GM12878 (cell line): ENCODE measurements around the gene ADGRF1. TPM values are rescaled to one million over a fixed set of nuclear protein-coding genes. Genes with fewer than 3 reads are reported as not detected.

Experiments
- ATAC-seq: fragments of 200-7000 bp; cut with Tn5 transposase; 3 replicates; pipeline ENCODE4 v1.9.1; 2020; ENCODE audit warnings: mild to moderate bottlenecking, moderate library complexity
- BruUV-seq: library from RNA; stranded (reverse); fragments of 400-500 nt; replicated peaks from 2 replicates; lab custom pipeline; 2021; lab: Mats Ljungman, UMichigan
- CTCF ChIA-PET: fragments of 300-600 bp; sonication (Branson Sonifier 250); formaldehyde crosslinking; extraction: SDS; loops from one replicate; lab custom pipeline; 2021; ENCODE audit warnings: inconsistent platforms; lab: Yijun Ruan, JAX
- POLR2A ChIA-PET: fragments of 350-600 bp; formaldehyde crosslinking; extraction: SDS; loops from one replicate; lab custom pipeline; 2021; ENCODE audit warnings: inconsistent platforms; lab: Charles Lee
- RAD21 ChIA-PET: fragments of 300-600 bp; sonication (Branson Sonifier 250); formaldehyde crosslinking; loops from one replicate; lab custom pipeline; 2023; ENCODE audit warnings: antibody characterized with exemption; ENCODE audit not compliant: unreplicated experiment; lab: Charles Lee
- SMC1A ChIA-PET: fragments of 300-600 bp; sonication (Branson Sonifier 250); formaldehyde crosslinking; loops from one replicate; lab custom pipeline; 2023; ENCODE audit not compliant: unreplicated experiment, uncharacterized antibody; lab: Charles Lee
- DNase-seq: peaks from one replicate; pipeline ENCODE4 v3.0.0-alpha.2; 2011; ENCODE audit warnings: low read depth, low spot score
- FAIRE-seq: peaks from 3 replicates; lab custom pipeline; 2011; peaks lifted over from hg19 to GRCh38; lab: Jason Lieb, UNC
- H2AFZ ChIP-seq: 2 replicates; pipeline ENCODE4 v1.6.0; 2011; ENCODE audit warnings: low read depth, low read length, control low read depth; ENCODE audit not compliant: control insufficient read depth
- H3K27ac ChIP-seq: 2 replicates; pipeline ENCODE4 v1.5.1; 2011; ENCODE audit warnings: control low read depth; ENCODE audit not compliant: control insufficient read depth, insufficient read depth
- H3K27me3 ChIP-seq, 2 experiments: replicated peaks in 1 of 2; 2 replicates each; pipeline versions ENCODE4 v1.6.0 to v1.6.1; 2011; ENCODE audit warnings: low read length in 1 of 2; ENCODE audit not compliant: control insufficient read depth in 2 of 2, insufficient read depth in 2 of 2
- H3K36me3 ChIP-seq, 2 experiments: 2 replicates each; pipeline ENCODE4 v1.5.1; 2011; ENCODE audit warnings: low read length in 1 of 2; ENCODE audit not compliant: control insufficient read depth in 2 of 2, insufficient read depth in 2 of 2
- H3K4me1 ChIP-seq: 2 replicates; pipeline ENCODE4 v1.6.1; 2011; ENCODE audit warnings: mild to moderate bottlenecking, low read length, moderate library complexity, mixed read lengths; ENCODE audit not compliant: control insufficient read depth, insufficient read depth
- H3K4me2 ChIP-seq: 2 replicates; pipeline ENCODE4 v1.6.0; 2011; ENCODE audit warnings: control low read depth; ENCODE audit not compliant: control insufficient read depth, insufficient read depth
- H3K4me3 ChIP-seq: fragments of 200-600 bp; sonication (generic); 2 replicates; pipeline ENCODE4 v1.5.1; 2016
- H3K79me2 ChIP-seq: 2 replicates; pipeline ENCODE4 v1.6.0; 2011; ENCODE audit warnings: low read length; ENCODE audit not compliant: control insufficient read depth, insufficient read depth
- H3K9ac ChIP-seq: 2 replicates; pipeline ENCODE4 v1.8.0; 2011; ENCODE audit warnings: low read length, control low read depth, mixed read lengths; ENCODE audit not compliant: control insufficient read depth, insufficient read depth
- H3K9me3 ChIP-seq: replicated peaks from 3 replicates; pipeline ENCODE4 v1.5.1; 2011; ENCODE audit warnings: mild to moderate bottlenecking, low read length; ENCODE audit not compliant: control insufficient read depth, insufficient read depth
- H4K20me1 ChIP-seq: 2 replicates; pipeline ENCODE4 v1.6.0; 2011; ENCODE audit not compliant: control insufficient read depth, insufficient read depth
- CBX3 ChIP-seq: fragments of 200-600 bp; sonication (generic); IDR thresholded peaks from 2 replicates; pipeline ENCODE4 v1.6.1; 2016; ENCODE audit warnings: low read depth, borderline replicate concordance
- CHD4 ChIP-seq: fragments of 200-600 bp; sonication (generic); IDR thresholded peaks from 2 replicates; pipeline ENCODE4 v1.6.1; 2016; ENCODE audit warnings: mild to moderate bottlenecking
- EZH2 ChIP-seq: IDR thresholded peaks from 2 replicates; pipeline ENCODE4 v1.6.1; 2012; ENCODE audit warnings: low read depth, mild to moderate bottlenecking, control low read depth, inconsistent platforms, low read length, borderline replicate concordance; ENCODE audit not compliant: control insufficient read depth
- GATAD2B ChIP-seq: fragments of 450-650 bp; conservative IDR thresholded peaks from 2 replicates; pipeline ENCODE4 v1.6.1; 2017; ENCODE audit warnings: low read depth, mild to moderate bottlenecking, moderate library complexity
- HDGF ChIP-seq: fragments of 450-650 bp; IDR thresholded peaks from 2 replicates; pipeline ENCODE4 v1.6.1; 2016; ENCODE audit warnings: antibody characterized with exemption
- NBN ChIP-seq: fragments of 450-650 bp; IDR thresholded peaks from 2 replicates; pipeline ENCODE4 v1.6.1; 2016
- NR2C2 ChIP-seq: IDR thresholded peaks from 2 replicates; pipeline ENCODE4 v1.6.1; 2011; ENCODE audit warnings: borderline replicate concordance, low read depth; ENCODE audit not compliant: control insufficient read depth, insufficient read length
- PML ChIP-seq: IDR thresholded peaks from 2 replicates; pipeline ENCODE4 v1.6.1; 2012; ENCODE audit warnings: low read length, inconsistent platforms
- POLR2A ChIP-seq: IDR thresholded peaks from 2 replicates; pipeline ENCODE4 v1.6.1; 2011; ENCODE audit warnings: low read depth, mild to moderate bottlenecking, low read length
- RAD51 ChIP-seq: fragments of 450-650 bp; IDR thresholded peaks from 2 replicates; pipeline ENCODE4 v1.6.1; 2016; ENCODE audit warnings: moderate library complexity, mild to moderate bottlenecking, inconsistent platforms
- RCOR1 ChIP-seq: conservative IDR thresholded peaks from 2 replicates; pipeline ENCODE4 v1.6.1; 2012; ENCODE audit warnings: low read depth, low read length, improper control_type of control experiment
- RELB ChIP-seq: fragments of 450-650 bp; IDR thresholded peaks from 2 replicates; pipeline ENCODE4 v1.6.1; 2017; ENCODE audit warnings: low read depth, mild to moderate bottlenecking, moderate library complexity
- SIX5 ChIP-seq: IDR thresholded peaks from 2 replicates; pipeline ENCODE4 v1.6.1; 2011; ENCODE audit warnings: mild to moderate bottlenecking, low read depth, low read length, moderate library complexity; ENCODE audit not compliant: severe bottlenecking
- SP1 ChIP-seq: IDR thresholded peaks from one replicate; pipeline ENCODE4 v1.6.1; 2011; ENCODE audit warnings: low read depth, low read length
- TBL1XR1 ChIP-seq: IDR thresholded peaks from 2 replicates; pipeline ENCODE4 v1.6.1; 2012; ENCODE audit warnings: low read depth, low read length, improper control_type of control experiment
- TCF3 ChIP-seq: IDR thresholded peaks from 2 replicates; pipeline ENCODE4 v1.6.1; 2012; ENCODE audit warnings: low read depth, mild to moderate bottlenecking, low read length, borderline replicate concordance; ENCODE audit not compliant: insufficient read depth
- USF1 ChIP-seq: IDR thresholded peaks from 2 replicates; pipeline ENCODE4 v1.6.1; 2011; ENCODE audit warnings: borderline replicate concordance, low read depth, mild to moderate bottlenecking, moderate library complexity, mixed read lengths, low read length; ENCODE audit not compliant: insufficient read depth; ENCODE audit errors: extremely low read length
- WGBS: methylation state at CpG from one replicate; pipeline ENCODE4 v1.1.6; 2016; ENCODE audit warnings: low lambda C conversion rate; ENCODE audit not compliant: insufficient replicate concordance, insufficient coverage; ENCODE audit errors: missing lambda C conversion rate; 5-methylcytosine and 5-hydroxymethylcytosine counted together
- in situ Hi-C: fragments of 300-500 bp; cut with MboI; formaldehyde crosslinking; loops from 9 replicates; pipeline ENCODE4 v1.14.3; 2018; ENCODE audit warnings: mixed read lengths
- intact Hi-C: fragments of 100-400 bp; cut with micrococcal nuclease; formaldehyde crosslinking; loops from one replicate; pipeline ENCODE4 v1.14.2; 2022; ENCODE audit not compliant: unreplicated experiment
- polyA plus RNA-seq, 11 experiments: library from polyadenylated mRNA; depleted of rRNA in 4 of 11; unstranded in 6 of 11; stranded (reverse) in 5 of 11; fragments of >200 nt; fragmentation: Nextera tagmentation in 4 of 11; fragmentation: Illumina TruSeq in 1 of 11; extraction: Ambion mirVana in 4 of 11; extraction: Trizol in 1 of 11; gene quantifications; 1 replicate in 1 of 11; 2 replicates in 10 of 11; pipeline versions ENCODE4 v1.2.1 to v1.2.3, GENCODE V29; 2011 to 2016; ENCODE audit warnings: inconsistent platforms in 2 of 11, missing spikeins in 2 of 11, low read depth in 1 of 11
- total RNA-seq, 4 experiments: library from RNA; depleted of rRNA in 3 of 4; stranded (reverse); fragments of >200 nt in 3 of 4; fragmentation: Illumina TruSeq in 1 of 4; extraction: Trizol in 1 of 4; gene quantifications; 2 replicates each; pipeline versions ENCODE4 v1.2.1 to v1.2.3, GENCODE V29; 2013 to 2021

ADGRF1 gene
- total and polyA plus RNA-seq, 10 of the 15 experiments (the other 5 are each of a cell fraction or from before 2014, with no cell fraction given), result 0.05 TPM; not detected in 9

- POLR2A ChIA-PET, result no interaction called here
- FAIRE-seq (no peak), ATAC-seq (no peak)
These were observed 36.9 kb upstream of the ADGRF1 start for GRCh38 chr6:47078991-47079390.

More at GRCh38 chr6:47078991-47079390, 36.9 kb upstream of the ADGRF1 start:
- Histone ChIP-seq H3K36me3 (no peaks in the 10 kb centered on the region), H3K9ac (no peak overlapping the region), H3K4me1 (no peaks in the 10 kb centered on the region), H3K4me3 (no peak overlapping the region), H3K79me2 (no peaks in the 10 kb centered on the region), H4K20me1 (no peaks in the 10 kb centered on the region), H3K27me3 (peaks cover 0 to 5% of the 10 kb centered on the region in 2 experiments; a peak in 3 of 4 replicates), H3K27ac (no peak overlapping the region), H2AFZ (no peak overlapping the region), H3K9me3 (no peaks in the 10 kb centered on the region), H3K4me2 (no peak overlapping the region)
- RAD21 ChIA-PET, result no interaction called here
- BruUV-seq, result no TSS peak
- no peak for TF ChIP-seq RCOR1
- TF ChIP-seq CBX3, result no peak
- TF ChIP-seq SIX5, result no peak
- no peak for TF ChIP-seq CHD4
- TF ChIP-seq POLR2A, result no peak
- TF ChIP-seq PML, result no peak
- TF ChIP-seq NR2C2, result no peak
- TF ChIP-seq USF1, result no peak
- no peak for TF ChIP-seq SP1
- no peak for TF ChIP-seq TCF3
- TF ChIP-seq EZH2, result no peak
- no peak for TF ChIP-seq NBN
- TF ChIP-seq RAD51, result no peak
- no peak for TF ChIP-seq RELB
- TF ChIP-seq TBL1XR1, result no peak
- no peak for TF ChIP-seq HDGF
- no peak for TF ChIP-seq GATAD2B
- intact Hi-C loops, result no loop called here
- DNase-seq, result no peak
- WGBS, result 32% methylated on average over 6 of the region's 6 CpGs
- in situ Hi-C loops, result no loop called here
- SMC1A ChIA-PET, result interaction anchor here (0.8 kb wide), 1 partner anchor 14 kb away, joined by 3 read pairs; no protein-coding TSS in a partner anchor
- CTCF ChIA-PET, result interaction anchor here (1.0 to 1.3 kb wide), 2 partner anchors 14 to 18 kb away, joined by 3 read pairs; no protein-coding TSS in a partner anchor
